ENCODE measurements around the gene SBNO2.

Gene SBNO2

GRCh38 chr19:1126984-1127760 is 46.9 kb downstream of the SBNO2 start:
- TF ChIP-seq CTCF (conservative IDR thresholded peaks at IDR 0.05; ENCODE audit: low read depth, low read length), result no peak
- H3K4me3 ChIP-seq (ENCODE audit: low read length), result no peak overlapping the region
- DNase-seq (ENCODE audit: low read depth), result no peak

- H3K4me3 ChIP-seq (ENCODE audit: low read length), result no peak overlapping the region
- no peak for TF ChIP-seq CTCF (conservative IDR thresholded peaks at IDR 0.05; ENCODE audit: low read depth, low read length)
- DNase-seq (ENCODE audit: low read depth), result no peak
Observed at GRCh38 chr19:1125601-1126467, 48.2 kb downstream of the SBNO2 start.

- H3K4me3 ChIP-seq (ENCODE audit: low read length), result no peak overlapping the region
Observed at GRCh38 chr19:1123885-1124677, 50.0 kb downstream of the SBNO2 start.

GRCh38 chr19:1123381-1123780 is 50.7 kb downstream of the SBNO2 start:
- H3K4me3 ChIP-seq (ENCODE audit: low read length), result no peak overlapping the region
- no peak for TF ChIP-seq CTCF (conservative IDR thresholded peaks at IDR 0.05; ENCODE audit: low read depth, low read length)
- no peak for DNase-seq (ENCODE audit: low read depth)

More at GRCh38 chr19:1123885-1124677, 50.0 kb downstream of the SBNO2 start:
- no peak for DNase-seq (ENCODE audit: low read depth)
- no peak for TF ChIP-seq CTCF (conservative IDR thresholded peaks at IDR 0.05; ENCODE audit: low read depth, low read length)

- no peak overlapping the region for H3K4me3 ChIP-seq (ENCODE audit: low read length)
- DNase-seq (ENCODE audit: low read depth), result no peak
- no peak for TF ChIP-seq CTCF (conservative IDR thresholded peaks at IDR 0.05; ENCODE audit: low read depth, low read length)
Observed at GRCh38 chr19:1122972-1123363, 51.1 kb downstream of the SBNO2 start.

- DNase-seq (ENCODE audit: low read depth), result no peak
- TF ChIP-seq CTCF (conservative IDR thresholded peaks at IDR 0.05; ENCODE audit: low read depth, low read length), result no peak
- H3K4me3 ChIP-seq (ENCODE audit: low read length), result no peak overlapping the region
Observed at GRCh38 chr19:1122021-1122971, 51.8 kb downstream of the SBNO2 start.

Data from retinal pigment epithelial cell (primary cell).